Caco-2 (cell line): ENCODE measurements around the gene HEPACAM. TPM values are rescaled to one million over a fixed set of nuclear protein-coding genes. Genes with fewer than 3 reads are reported as not detected.

Experiments
- BruUV-seq: library from RNA; stranded (reverse); fragments of 400-500 nt; replicated peaks from 2 replicates; lab custom pipeline; 2021; lab: Mats Ljungman, UMichigan
- CTCF ChIA-PET: fragments of 300-600 bp; sonication (Branson Sonifier 250); formaldehyde crosslinking; loops from one replicate; lab custom pipeline; 2022; ENCODE audit warnings: antibody characterized with exemption; lab: Charles Lee
- POLR2A ChIA-PET: fragments of 300-600 bp; sonication (Branson Sonifier 250); formaldehyde crosslinking; loops from one replicate; lab custom pipeline; 2022; ENCODE audit warnings: antibody characterized with exemption; lab: Charles Lee
- DNase-seq, 2 experiments: peaks; one replicate each; pipeline versions ENCODE4 v3.0.0 to v3.0.0-alpha.2; 2020 to 2022
- H3K27me3 ChIP-seq: replicated peaks from 2 replicates; pipeline ENCODE4 v1.6.0; 2011; ENCODE audit warnings: low read length; ENCODE audit not compliant: control insufficient read depth, insufficient read depth
- H3K36me3 ChIP-seq: 2 replicates; pipeline ENCODE4 v1.5.1; 2011; ENCODE audit warnings: low read length; ENCODE audit not compliant: control insufficient read depth, insufficient read depth
- H3K4me1 ChIP-seq: fragments of 250-450 bp; sonication (Bioruptor Pico); 2 replicates; pipeline ENCODE4 v1.5.1; 2020; ENCODE audit warnings: mild to moderate bottlenecking
- H3K4me3 ChIP-seq: 2 replicates; pipeline ENCODE4 v1.5.1; 2011; ENCODE audit warnings: low read depth, mild to moderate bottlenecking, control low read depth, low read length
- H3K9me3 ChIP-seq: fragments of 250-450 bp; sonication (Bioruptor Pico); 2 replicates; pipeline ENCODE4 v1.5.1; 2020; ENCODE audit warnings: mild to moderate bottlenecking, moderate library complexity
- H3K27ac Mint-ChIP-seq: one replicate; pipeline ENCODE4 v1.8.0; 2022; ENCODE audit warnings: mixed read lengths; ENCODE audit not compliant: unreplicated experiment
- H3K27me3 Mint-ChIP-seq: one replicate; pipeline ENCODE4 v1.8.0; 2022; ENCODE audit warnings: mixed read lengths; ENCODE audit not compliant: insufficient read depth, unreplicated experiment
- H3K36me3 Mint-ChIP-seq: one replicate; pipeline ENCODE4 v1.8.0; 2022; ENCODE audit warnings: mild to moderate bottlenecking, mixed read lengths; ENCODE audit not compliant: insufficient read depth, unreplicated experiment
- H3K4me1 Mint-ChIP-seq: one replicate; pipeline ENCODE4 v1.8.0; 2022; ENCODE audit warnings: low read depth, mixed read lengths; ENCODE audit not compliant: unreplicated experiment
- H3K4me3 Mint-ChIP-seq: one replicate; pipeline ENCODE4 v1.8.0; 2022; ENCODE audit warnings: mild to moderate bottlenecking, moderate library complexity, mixed read lengths; ENCODE audit not compliant: unreplicated experiment
- H3K9me3 Mint-ChIP-seq: one replicate; pipeline ENCODE4 v1.8.0; 2022; ENCODE audit warnings: mixed read lengths; ENCODE audit not compliant: unreplicated experiment
- CTCF ChIP-seq, 2 experiments: fragments of 200-600 bp in 1 of 2; IDR thresholded peaks; 1 replicate in 1 of 2; 2 replicates in 1 of 2; pipeline versions ENCODE4 v1.5.1 to v1.8.0; 2011 to 2022; ENCODE audit warnings: antibody characterized with exemption in 1 of 2, control low read depth in 1 of 2, inconsistent platforms in 1 of 2, low read depth in 1 of 2, low read length in 1 of 2, mild to moderate bottlenecking in 1 of 2, moderate library complexity in 1 of 2; ENCODE audit not compliant: insufficient read depth in 1 of 2, severe bottlenecking in 1 of 2, unreplicated experiment in 1 of 2
- intact Hi-C: fragments of 100-400 bp; cut with micrococcal nuclease; formaldehyde crosslinking; loops from one replicate; pipeline ENCODE4 v1.10.0; 2022; ENCODE audit not compliant: unreplicated experiment
- total RNA-seq: library from RNA; stranded (reverse); gene quantifications from 2 replicates; pipeline ENCODE4 v1.2.3, GENCODE V29; 2022

The HEPACAM gene
- total RNA-seq, 1 experiment from 2014 or later, result 0.11 TPM

- Mint-ChIP-seq H3K4me3 (peak overlapping the region; percentile 80), H3K4me1 (peaks cover 12% of the 10 kb centered on the region), H3K36me3 (no peaks in the 10 kb centered on the region), H3K27me3 (peaks cover 16% of the 10 kb centered on the region), H3K27ac (peak overlapping the region; percentile 83), H3K9me3 (no peaks in the 10 kb centered on the region)
- no peaks in the 10 kb centered on the region for H3K36me3 ChIP-seq
- no TSS peak for BruUV-seq
- H3K4me3 ChIP-seq, result peak overlapping the region; percentile 62
- 0 out of 2 replicates have a peak, but pooled peaks cover 4% of the 10 kb centered on the region for H3K4me1 ChIP-seq
- H3K27me3 ChIP-seq, result peaks cover 4% of the 10 kb centered on the region
- TF ChIP-seq CTCF (IDR thresholded peaks at IDR 0.05; ENCODE audit: insufficient read depth in 1 of 2, low read depth in 1 of 2, low read length in 1 of 2, severe bottlenecking in 1 of 2, unreplicated experiment in 1 of 2), result peak; percentile 92 to 97
- CTCF ChIA-PET, result interaction anchor here (0.6 to 1.5 kb wide), 34 partner anchors 9 to 557 kb away, joined by 3 to 37 read pairs (median 6); partner anchors contain the start of genes CCDC15, NRGN, ROBO4 and SIAE
- POLR2A ChIA-PET, result interaction anchor here (0.8 to 1.5 kb wide), 4 partner anchors 10 to 253 kb away, joined by 3 to 5 read pairs (median 4); partner anchors contain the start of gene TBRG1
- DNase-seq, result peak; percentile 86 to 93
- intact Hi-C loops, result loop anchor here (1.0 kb wide), 1 partner anchor 78 kb away; the partner anchor contains the start of gene CCDC15
- no peaks in the 10 kb centered on the region for H3K9me3 ChIP-seq
These were observed 59.7 kb downstream of the HEPACAM start for GRCh38 chr11:124875943-124876817.

GRCh38 chr11:124875401-124875800 lies 60.4 kb downstream of the HEPACAM start:
- Histone ChIP-seq H3K9me3 (no peaks in the 10 kb centered on the region), H3K4me1 (0 out of 2 replicates have a peak, but pooled peaks cover 4% of the 10 kb centered on the region), H3K27me3 (peaks cover 4% of the 10 kb centered on the region), H3K4me3 (no peak overlapping the region), H3K36me3 (no peaks in the 10 kb centered on the region)
- Mint-ChIP-seq H3K4me3 (peak overlapping the region; percentile 80), H3K9me3 (no peaks in the 10 kb centered on the region), H3K4me1 (peaks cover 12% of the 10 kb centered on the region), H3K27ac (no peak overlapping the region), H3K36me3 (no peaks in the 10 kb centered on the region), H3K27me3 (peaks cover 22% of the 10 kb centered on the region)
- POLR2A ChIA-PET, result interaction anchor here (1.5 kb wide), 1 partner anchor 253 kb away, joined by 5 read pairs; the partner anchor contains the start of gene TBRG1
- CTCF ChIA-PET, result interaction anchor here (1.2 to 1.6 kb wide), 9 partner anchors 9 to 206 kb away, joined by 4 to 37 read pairs (median 10); partner anchors contain the start of genes CCDC15, NRGN, SIAE and SPA17
- BruUV-seq, result no TSS peak
- no peak for TF ChIP-seq CTCF (IDR thresholded peaks at IDR 0.05; ENCODE audit: insufficient read depth in 1 of 2, low read depth in 1 of 2, low read length in 1 of 2, severe bottlenecking in 1 of 2, unreplicated experiment in 1 of 2)
- peak in 1 of 2 experiments; percentile 24 for DNase-seq
- intact Hi-C loops, result no loop called here

DNA sequence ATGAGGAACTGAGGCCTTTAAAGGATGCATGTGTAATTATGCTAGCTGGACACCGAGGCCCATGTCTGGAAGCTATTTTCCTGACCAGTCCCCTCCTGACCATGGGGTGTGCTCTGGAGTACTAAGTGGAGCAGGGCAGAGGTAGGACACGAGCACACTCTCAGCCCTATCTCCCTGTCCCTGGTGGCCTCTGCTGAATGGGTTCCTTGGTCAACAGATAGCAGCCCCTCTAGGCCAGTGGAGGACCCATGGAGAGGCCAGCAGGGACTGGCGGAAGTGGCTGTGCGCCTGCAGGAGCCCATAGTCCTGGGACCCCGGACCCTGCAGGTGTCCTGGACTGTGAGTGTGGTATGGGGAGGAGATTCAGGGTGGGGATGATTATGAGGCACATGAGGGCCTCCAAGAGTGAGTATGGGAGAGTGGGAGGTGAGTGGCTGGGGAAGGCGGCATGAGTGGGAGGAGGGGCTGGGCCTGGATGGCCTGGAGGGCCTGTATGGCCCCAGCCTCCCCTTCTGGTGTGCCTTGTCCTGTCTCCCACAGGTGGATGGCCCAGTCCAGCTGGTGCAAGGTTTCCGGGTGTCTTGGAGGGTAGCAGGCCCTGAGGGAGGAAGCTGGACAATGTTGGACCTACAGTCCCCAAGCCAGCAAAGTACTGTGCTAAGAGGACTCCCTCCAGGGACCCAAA lies 61.1 kb downstream of the HEPACAM start:
- Mint-ChIP-seq H3K27ac (no peak overlapping the region), H3K9me3 (no peaks in the 10 kb centered on the region), H3K4me3 (peak overlapping the region; percentile 80), H3K36me3 (no peaks in the 10 kb centered on the region), H3K4me1 (peaks cover 12% of the 10 kb centered on the region), H3K27me3 (peaks cover 29% of the 10 kb centered on the region)
- peak in 1 of 2 experiments; percentile 32 for DNase-seq
- no peaks in the 10 kb centered on the region for H3K36me3 ChIP-seq
- H3K4me3 ChIP-seq, result no peak overlapping the region
- no peaks in the 10 kb centered on the region for H3K9me3 ChIP-seq
- ChIA-PET CTCF (interaction anchor here (1.0 to 1.6 kb wide), 2 partner anchors 8 to 38 kb away, joined by 3 to 4 read pairs; no protein-coding TSS in a partner anchor), POLR2A (no interaction called here)
- peaks cover 4% of the 10 kb centered on the region for H3K27me3 ChIP-seq
- intact Hi-C loops, result no loop called here
- no TSS peak for BruUV-seq
- H3K4me1 ChIP-seq, result 0 out of 2 replicates have a peak, but pooled peaks cover 4% of the 10 kb centered on the region
- no peak for TF ChIP-seq CTCF (IDR thresholded peaks at IDR 0.05; ENCODE audit: insufficient read depth in 1 of 2, low read depth in 1 of 2, low read length in 1 of 2, severe bottlenecking in 1 of 2, unreplicated experiment in 1 of 2)
